ENCODE data around the gene TMEM108.

DNA sequence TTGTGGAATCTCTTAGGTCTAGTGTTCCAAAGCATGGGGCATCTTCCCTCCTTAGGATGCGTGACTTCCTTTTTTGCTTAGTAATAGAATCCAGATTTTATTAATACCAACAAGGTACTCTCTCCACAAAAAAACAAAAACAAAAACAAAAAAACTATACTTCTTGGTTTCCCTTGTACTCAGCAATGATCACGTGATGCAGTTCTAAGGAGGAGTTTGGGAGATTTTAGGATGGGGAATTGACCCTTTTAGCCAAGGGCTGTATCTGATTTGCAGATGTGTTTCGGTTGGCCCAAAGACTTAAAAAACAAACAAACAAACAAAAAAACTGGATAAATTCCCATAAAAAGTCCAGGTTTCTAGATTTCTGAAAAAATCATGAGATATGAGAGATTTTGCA lies 12.6 kb upstream of the TMEM108 start:
- TF ChIP-seq, protein P1, sequence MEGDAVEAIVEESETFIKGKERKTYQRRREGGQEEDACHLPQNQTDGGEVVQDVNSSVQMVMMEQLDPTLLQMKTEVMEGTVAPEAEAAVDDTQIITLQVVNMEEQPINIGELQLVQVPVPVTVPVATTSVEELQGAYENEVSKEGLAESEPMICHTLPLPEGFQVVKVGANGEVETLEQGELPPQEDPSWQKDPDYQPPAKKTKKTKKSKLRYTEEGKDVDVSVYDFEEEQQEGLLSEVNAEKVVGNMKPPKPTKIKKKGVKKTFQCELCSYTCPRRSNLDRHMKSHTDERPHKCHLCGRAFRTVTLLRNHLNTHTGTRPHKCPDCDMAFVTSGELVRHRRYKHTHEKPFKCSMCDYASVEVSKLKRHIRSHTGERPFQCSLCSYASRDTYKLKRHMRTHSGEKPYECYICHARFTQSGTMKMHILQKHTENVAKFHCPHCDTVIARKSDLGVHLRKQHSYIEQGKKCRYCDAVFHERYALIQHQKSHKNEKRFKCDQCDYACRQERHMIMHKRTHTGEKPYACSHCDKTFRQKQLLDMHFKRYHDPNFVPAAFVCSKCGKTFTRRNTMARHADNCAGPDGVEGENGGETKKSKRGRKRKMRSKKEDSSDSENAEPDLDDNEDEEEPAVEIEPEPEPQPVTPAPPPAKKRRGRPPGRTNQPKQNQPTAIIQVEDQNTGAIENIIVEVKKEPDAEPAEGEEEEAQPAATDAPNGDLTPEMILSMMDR (IDR thresholded peaks at IDR 0.05): no peak
- no peak for TF ChIP-seq POLR2A (IDR thresholded peaks at IDR 0.05)
